Activated naive CD8-positive, alpha-beta T cell (primary cell): ENCODE results near the gene CCDC9.
A peak's percentile ranks its signal among the peaks of the same experiment; 100 is the strongest.
"Not testable (repeated sequence)": the region's sequence is repeated elsewhere in the genome, so short reads cannot be mapped to it uniquely, and the experiment has no call there.

Source experiments
- H3K27ac Mint-ChIP-seq: one replicate; pipeline ENCODE4 v1.8.0; 2021; ENCODE audit warnings: mixed read lengths
- H3K27me3 Mint-ChIP-seq: one replicate; pipeline ENCODE4 v1.8.0; 2021; ENCODE audit warnings: mixed read lengths
- H3K36me3 Mint-ChIP-seq: one replicate; pipeline ENCODE4 v1.8.0; 2021; ENCODE audit warnings: mixed read lengths
- H3K4me1 Mint-ChIP-seq: one replicate; pipeline ENCODE4 v1.8.0; 2021; ENCODE audit warnings: low read depth, mixed read lengths
- H3K4me3 Mint-ChIP-seq: one replicate; pipeline ENCODE4 v1.8.0; 2021; ENCODE audit warnings: mild to moderate bottlenecking, mixed read lengths
- H3K9me3 Mint-ChIP-seq: one replicate; pipeline ENCODE4 v1.8.0; 2021; ENCODE audit warnings: low read depth, mixed read lengths

CCDC9 gene

GRCh38 chr19:47243364-47243775 is 13.0 kb upstream of the CCDC9 start:
- Mint-ChIP-seq H3K36me3 (no peaks in the 10 kb centered on the region), H3K27me3 (no peaks in the 10 kb centered on the region), H3K4me1 (peaks cover 36% of the 10 kb centered on the region), H3K4me3 (peak overlapping the region; percentile 91), H3K27ac (peak overlapping the region; percentile 95), H3K9me3 (no peaks in the 10 kb centered on the region)

GRCh38 chr19:47243776-47244547 is 12.4 kb upstream of the CCDC9 start:
- Mint-ChIP-seq H3K27ac (peak overlapping the region; percentile 95), H3K4me3 (peak overlapping the region; percentile 91), H3K9me3 (no peaks in the 10 kb centered on the region), H3K36me3 (no peaks in the 10 kb centered on the region), H3K4me1 (peaks cover 31% of the 10 kb centered on the region), H3K27me3 (no peaks in the 10 kb centered on the region)

GRCh38 chr19:47247308-47247990 is 8.9 kb upstream of the CCDC9 start:
- H3K9me3 Mint-ChIP-seq: no peaks in the 10 kb centered on the region
- H3K4me1 Mint-ChIP-seq: peaks cover 20% of the 10 kb centered on the region
- no peak overlapping the region for H3K4me3 Mint-ChIP-seq
- no peaks in the 10 kb centered on the region for H3K36me3 Mint-ChIP-seq
- no peaks in the 10 kb centered on the region for H3K27me3 Mint-ChIP-seq
- peak overlapping the region; percentile 68 for H3K27ac Mint-ChIP-seq

GRCh38 chr19:47253016-47253415 is 3.3 kb upstream of the CCDC9 start:
- H3K27ac Mint-ChIP-seq, H3K9me3 Mint-ChIP-seq, H3K4me3 Mint-ChIP-seq, H3K36me3 Mint-ChIP-seq, H3K27me3 Mint-ChIP-seq: not testable (repeated sequence)
- H3K4me1 Mint-ChIP-seq: peaks cover 16% of the 10 kb centered on the region

GRCh38 chr19:47253467-47253881 is 2.9 kb upstream of the CCDC9 start:
- no peaks in the 10 kb centered on the region for H3K36me3 Mint-ChIP-seq
- peaks cover 18% of the 10 kb centered on the region for H3K4me1 Mint-ChIP-seq
- H3K27ac Mint-ChIP-seq: no peak overlapping the region
- no peaks in the 10 kb centered on the region for H3K9me3 Mint-ChIP-seq
- no peaks in the 10 kb centered on the region for H3K27me3 Mint-ChIP-seq
- no peak overlapping the region for H3K4me3 Mint-ChIP-seq

GRCh38 chr19:47253970-47254369 is 2.4 kb upstream of the CCDC9 start:
- peaks cover 23% of the 10 kb centered on the region for H3K4me1 Mint-ChIP-seq
- no peaks in the 10 kb centered on the region for H3K27me3 Mint-ChIP-seq
- H3K4me3 Mint-ChIP-seq: no peak overlapping the region
- H3K27ac Mint-ChIP-seq: no peak overlapping the region
- H3K36me3 Mint-ChIP-seq: peaks cover under 1% of the 10 kb centered on the region
- no peaks in the 10 kb centered on the region for H3K9me3 Mint-ChIP-seq

- H3K4me1 Mint-ChIP-seq: peaks cover 33% of the 10 kb centered on the region
- H3K9me3 Mint-ChIP-seq: no peaks in the 10 kb centered on the region
These were observed 527 bp downstream of the CCDC9 start for GRCh38 chr19:47256693-47257410.

GRCh38 chr19:47257411-47258169 is 1.3 kb downstream of the CCDC9 start:
- Mint-ChIP-seq H3K36me3 (peaks cover 8% of the 10 kb centered on the region), H3K4me1 (peaks cover 33% of the 10 kb centered on the region), H3K27ac (peak overlapping the region; percentile 88), H3K9me3 (no peaks in the 10 kb centered on the region), H3K27me3 (no peaks in the 10 kb centered on the region), H3K4me3 (peak overlapping the region; percentile 90)

More at GRCh38 chr19:47256693-47257410, 527 bp downstream of the CCDC9 start:
- peak overlapping the region; percentile 90 for H3K4me3 Mint-ChIP-seq
- H3K27ac Mint-ChIP-seq: peak overlapping the region; percentile 88
- peaks cover 8% of the 10 kb centered on the region for H3K36me3 Mint-ChIP-seq
- no peaks in the 10 kb centered on the region for H3K27me3 Mint-ChIP-seq

- Mint-ChIP-seq H3K4me3 (peak overlapping the region; percentile 60), H3K27ac (no peak overlapping the region), H3K4me1 (peaks cover 33% of the 10 kb centered on the region), H3K36me3 (peaks cover 8% of the 10 kb centered on the region), H3K27me3 (no peaks in the 10 kb centered on the region), H3K9me3 (no peaks in the 10 kb centered on the region)
These were observed 2.1 kb downstream of the CCDC9 start for GRCh38 chr19:47258434-47258833.

- H3K4me3 Mint-ChIP-seq: peak overlapping the region; percentile 60
- no peaks in the 10 kb centered on the region for H3K9me3 Mint-ChIP-seq
- no peak overlapping the region for H3K27ac Mint-ChIP-seq
- no peaks in the 10 kb centered on the region for H3K27me3 Mint-ChIP-seq
- H3K36me3 Mint-ChIP-seq: peaks cover 8% of the 10 kb centered on the region
- peaks cover 33% of the 10 kb centered on the region for H3K4me1 Mint-ChIP-seq
These were observed 2.7 kb downstream of the CCDC9 start for GRCh38 chr19:47258895-47259555.

GRCh38 chr19:47260476-47260875 is 4.2 kb downstream of the CCDC9 start:
- H3K36me3 Mint-ChIP-seq: peaks cover 9% of the 10 kb centered on the region
- no peak overlapping the region for H3K4me3 Mint-ChIP-seq
- no peaks in the 10 kb centered on the region for H3K9me3 Mint-ChIP-seq
- no peaks in the 10 kb centered on the region for H3K27me3 Mint-ChIP-seq
- H3K4me1 Mint-ChIP-seq: peaks cover 33% of the 10 kb centered on the region
- H3K27ac Mint-ChIP-seq: peak overlapping the region; percentile 0

GRCh38 chr19:47261946-47262793 is 5.8 kb downstream of the CCDC9 start:
- H3K9me3 Mint-ChIP-seq, H3K4me3 Mint-ChIP-seq, H3K36me3 Mint-ChIP-seq, H3K27ac Mint-ChIP-seq, H3K27me3 Mint-ChIP-seq: not testable (repeated sequence)
- peaks cover 28% of the 10 kb centered on the region for H3K4me1 Mint-ChIP-seq

GRCh38 chr19:47264629-47265028 is 8.3 kb downstream of the CCDC9 start:
- Mint-ChIP-seq H3K27me3 (no peaks in the 10 kb centered on the region), H3K27ac (no peak overlapping the region), H3K4me3 (no peak overlapping the region), H3K4me1 (peaks cover 6% of the 10 kb centered on the region), H3K36me3 (peaks cover 4% of the 10 kb centered on the region), H3K9me3 (no peaks in the 10 kb centered on the region)
